Activated naive CD4-positive, alpha-beta T cell (primary cell): ENCODE data around the gene SSU72.
A peak's percentile ranks its signal among the peaks of the same experiment; 100 is the strongest.
"Not testable (repeated sequence)": the region's sequence is repeated elsewhere in the genome, so short reads cannot be mapped to it uniquely, and the experiment has no call there.

Source experiments
- DNase-seq, 4 experiments: peaks; one replicate each; lab custom pipeline; 2025; lab: John Stamatoyannopoulos, UW

SSU72 gene

DNA sequence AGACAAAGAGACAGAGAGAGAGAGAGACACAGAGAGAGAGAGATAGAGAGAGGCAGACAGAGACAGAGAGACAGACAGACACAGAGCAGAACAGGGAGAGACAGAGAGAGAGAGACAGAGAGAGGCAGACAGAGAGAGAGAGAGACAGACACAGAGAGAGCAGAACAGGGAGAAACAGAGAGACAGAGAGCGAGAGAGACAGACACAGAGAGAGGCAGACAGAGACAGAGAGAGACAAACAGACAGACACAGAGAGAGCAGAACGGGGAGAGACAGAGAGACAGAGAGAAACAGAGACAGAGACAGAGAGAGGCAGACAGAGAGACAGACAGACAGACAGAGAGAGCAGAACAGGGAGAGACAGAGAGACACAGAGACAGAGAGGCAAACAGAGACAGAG is 20.7 kb upstream of the SSU72 start:
- not testable (repeated sequence) for DNase-seq

DNA sequence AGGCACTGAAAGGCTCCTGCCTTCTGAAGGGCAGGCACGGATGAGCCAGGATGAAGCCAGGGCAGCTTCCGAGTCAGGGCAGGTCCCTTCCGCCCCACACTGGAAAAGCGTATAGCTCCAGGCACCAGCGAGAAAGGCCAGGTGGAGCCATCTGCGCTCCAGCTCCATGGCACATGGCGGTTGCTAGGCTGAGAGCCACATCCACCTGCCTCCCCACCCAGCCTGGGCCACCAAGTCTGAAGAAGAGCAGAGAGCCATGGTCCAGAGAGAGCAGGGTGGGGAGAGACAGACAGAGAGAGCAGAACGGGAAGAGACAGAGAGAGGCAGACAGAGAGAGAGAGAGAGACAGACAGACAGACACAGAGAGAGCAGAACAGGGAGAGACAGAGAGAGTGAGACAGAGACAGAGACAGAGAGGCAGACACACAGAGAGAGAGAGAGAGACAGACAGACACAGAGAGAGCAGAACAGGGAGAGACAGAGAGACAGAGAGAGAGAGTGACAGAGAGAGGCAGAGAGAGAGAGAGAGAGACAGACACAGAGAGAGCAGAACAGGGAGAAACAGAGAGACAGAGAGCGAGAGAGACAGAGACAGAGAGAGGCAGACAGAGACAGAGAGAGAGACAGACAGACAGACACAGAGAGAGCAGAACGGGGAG is 20.1 kb upstream of the SSU72 start:
- no peak for DNase-seq

DNA sequence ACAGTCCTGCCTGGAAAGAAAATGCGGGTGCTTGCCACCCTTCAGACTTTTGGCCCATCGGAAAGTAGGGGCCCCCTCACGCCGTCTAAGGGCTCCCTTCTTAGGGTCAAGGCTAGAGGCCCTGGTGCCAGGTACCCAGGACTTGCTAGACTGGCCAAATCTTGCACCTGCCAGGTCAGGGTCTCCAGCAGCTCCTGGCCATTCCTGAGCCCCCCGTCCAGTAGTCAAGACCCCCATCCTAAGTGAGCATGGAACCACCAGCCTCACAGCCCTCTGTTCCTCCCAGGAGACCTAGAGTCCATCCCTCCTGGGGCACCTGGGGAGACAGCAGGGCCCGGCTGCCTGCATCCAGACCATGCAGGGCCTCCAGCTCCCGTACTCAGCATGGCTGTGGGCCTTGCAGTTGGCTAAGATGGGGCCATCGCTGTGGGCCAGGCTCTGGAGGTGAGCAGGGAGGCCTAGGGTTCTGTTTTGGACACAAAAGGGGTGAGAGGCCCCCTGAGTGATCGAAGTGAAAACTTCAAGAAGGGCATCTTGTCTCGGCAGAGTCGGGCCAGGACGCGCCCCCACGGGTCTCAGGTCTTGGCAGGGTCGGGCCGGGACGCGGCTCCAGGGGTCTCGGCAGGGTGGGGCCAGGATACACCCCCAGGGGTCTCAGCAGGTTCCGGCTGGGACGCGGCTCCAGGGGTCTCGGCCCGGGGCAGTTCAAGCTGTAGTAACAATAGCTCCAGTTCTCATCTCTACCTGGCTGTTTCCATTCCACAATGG is 19.4 kb upstream of the SSU72 start:
- no peak for DNase-seq

DNA sequence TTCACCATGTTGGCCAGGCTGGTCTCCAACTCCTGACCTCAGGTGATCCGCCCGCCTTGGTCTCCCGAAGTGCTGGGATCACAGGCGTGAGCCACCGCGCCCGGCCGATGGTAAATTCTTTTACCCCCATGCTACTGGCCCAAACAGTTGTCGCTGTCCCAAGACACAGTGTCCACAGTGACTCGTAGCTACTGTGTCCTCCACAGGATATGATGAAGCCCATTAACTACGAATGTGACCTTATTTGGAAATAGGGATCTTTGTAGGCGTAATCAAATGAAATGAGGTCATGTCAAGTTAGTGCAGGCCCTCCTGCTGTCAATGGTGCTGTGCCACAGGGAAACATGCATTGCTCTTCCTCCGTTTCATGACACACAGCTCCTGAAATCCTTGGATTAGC is 16.8 kb upstream of the SSU72 start:
- DNase-seq, result no peak

DNA sequence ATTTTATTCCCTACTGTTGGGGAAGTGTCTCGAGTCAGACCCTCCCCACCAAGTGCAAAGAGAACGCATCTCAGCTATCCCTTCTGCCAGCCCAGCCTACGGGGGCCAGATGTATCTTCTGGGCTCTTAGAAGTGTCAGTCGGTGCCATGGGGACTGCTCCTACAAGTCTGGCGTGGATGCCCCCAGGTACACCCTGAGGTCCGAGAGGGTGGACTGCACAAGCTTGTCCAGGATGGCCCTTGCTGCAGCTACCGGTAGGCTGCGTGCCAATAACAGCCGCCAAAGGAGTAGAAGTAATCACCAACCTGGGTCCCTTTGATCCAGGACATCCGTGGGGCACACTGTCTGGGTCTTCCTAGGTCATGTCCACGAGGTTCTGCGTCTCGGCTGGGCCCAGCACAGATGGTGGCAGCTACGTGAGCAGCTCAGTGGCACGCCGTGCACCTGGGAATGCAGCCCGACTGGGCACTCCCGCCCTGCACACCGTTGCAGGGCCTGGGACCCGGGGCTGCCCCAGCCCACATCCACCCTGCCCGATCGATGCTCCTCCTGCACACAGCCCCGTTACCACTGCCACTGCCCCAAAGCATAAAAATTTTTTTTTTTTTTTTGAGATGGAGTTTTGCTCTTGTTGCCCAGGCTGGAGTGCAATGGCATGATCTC is 8.8 kb upstream of the SSU72 start:
- no peak for DNase-seq

DNA sequence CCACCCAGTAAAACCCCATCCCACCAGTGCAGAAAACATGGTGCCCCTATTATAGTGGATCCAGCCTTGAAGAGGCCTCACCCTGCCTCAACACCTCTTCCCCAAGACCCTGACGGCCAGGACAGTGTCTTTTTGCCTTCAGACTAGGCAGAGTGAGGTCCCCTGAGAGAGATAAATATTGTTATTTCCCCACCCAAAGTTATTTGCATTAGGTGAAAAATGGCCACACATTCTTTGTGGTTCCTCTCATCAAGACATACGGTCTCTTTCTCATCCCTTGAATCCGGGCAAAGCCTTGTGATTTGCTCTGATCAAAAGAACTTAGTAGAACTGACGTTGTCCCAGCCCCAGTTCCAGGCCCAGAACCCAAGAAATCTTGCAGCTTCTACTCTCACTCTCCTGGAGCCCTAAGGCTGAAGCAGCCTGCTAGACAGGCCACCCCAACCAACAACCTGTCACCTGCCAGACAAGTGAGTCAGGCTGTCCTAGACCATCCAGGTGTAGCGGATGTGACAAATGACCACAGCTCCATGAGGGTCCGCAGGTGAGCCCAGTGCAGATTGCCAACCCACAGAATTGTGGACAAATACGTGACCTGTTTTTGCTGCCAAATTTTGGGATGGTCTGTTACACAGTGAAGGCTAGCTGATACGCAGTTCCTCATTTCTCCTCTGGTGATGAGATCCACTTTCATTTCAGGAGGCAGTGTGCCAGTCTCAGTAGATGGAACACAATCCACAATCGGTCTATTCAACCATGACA is 8.1 kb upstream of the SSU72 start:
- no peak for DNase-seq

DNA sequence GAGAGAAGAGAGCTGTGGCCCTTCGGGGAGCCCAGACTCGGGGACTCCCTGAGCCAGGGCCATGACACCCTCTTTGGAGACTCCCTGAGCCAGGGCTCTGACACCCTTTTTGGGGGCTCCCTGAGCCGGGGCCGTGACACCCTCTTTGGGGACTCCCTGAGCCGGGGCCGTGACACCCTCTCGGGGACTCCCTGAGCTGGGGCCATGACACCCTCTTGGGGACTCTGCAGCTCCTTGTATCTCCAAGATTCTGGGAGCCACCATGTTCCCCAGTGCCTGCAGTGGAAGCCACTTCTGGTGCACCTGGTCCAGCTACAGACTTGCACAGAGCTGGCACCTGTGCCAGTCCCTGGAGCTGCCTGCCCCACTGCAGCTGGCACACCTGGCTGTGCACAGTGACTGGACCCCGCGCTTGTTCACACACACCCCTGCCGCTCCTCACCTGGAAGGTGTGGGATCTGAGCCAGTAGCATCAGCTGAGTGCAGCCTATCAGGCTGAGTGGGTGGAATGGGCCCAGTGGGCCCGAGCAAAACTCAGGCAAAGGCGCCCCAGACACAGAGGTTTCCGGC is 3.8 kb upstream of the SSU72 start:
- DNase-seq, result no peak

DNA sequence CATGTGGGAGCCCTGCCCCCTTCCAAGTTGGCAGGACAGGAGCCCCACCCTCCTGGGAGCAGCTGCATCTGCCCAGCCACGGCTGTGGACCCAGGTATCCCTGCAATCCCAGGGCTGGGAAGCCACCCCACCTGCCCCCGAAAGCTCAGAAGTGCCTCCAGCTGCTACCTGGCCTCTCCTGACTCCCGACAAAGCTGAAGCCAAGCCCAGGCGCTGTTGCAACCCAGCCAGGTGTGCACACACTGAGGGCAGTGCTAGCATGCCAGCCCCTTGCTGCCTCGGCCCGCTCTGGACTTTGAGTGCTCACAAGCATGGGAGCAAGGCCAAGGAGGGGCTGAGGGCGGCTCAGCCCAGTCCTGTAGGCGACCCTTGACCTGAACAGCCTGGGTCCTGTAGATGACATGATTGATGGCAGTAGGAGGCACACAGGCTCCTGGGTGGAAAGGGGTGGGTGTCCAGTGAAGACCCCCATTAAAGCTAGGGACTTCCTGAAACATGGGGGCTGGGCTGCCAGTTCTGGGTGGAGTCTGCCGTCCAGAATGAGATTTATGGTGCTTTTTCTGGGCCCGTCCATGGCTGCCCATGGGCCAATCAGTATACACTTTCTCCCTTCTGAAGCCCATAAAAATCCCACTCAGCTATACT is 2.8 kb upstream of the SSU72 start:
- DNase-seq, result no peak

DNA sequence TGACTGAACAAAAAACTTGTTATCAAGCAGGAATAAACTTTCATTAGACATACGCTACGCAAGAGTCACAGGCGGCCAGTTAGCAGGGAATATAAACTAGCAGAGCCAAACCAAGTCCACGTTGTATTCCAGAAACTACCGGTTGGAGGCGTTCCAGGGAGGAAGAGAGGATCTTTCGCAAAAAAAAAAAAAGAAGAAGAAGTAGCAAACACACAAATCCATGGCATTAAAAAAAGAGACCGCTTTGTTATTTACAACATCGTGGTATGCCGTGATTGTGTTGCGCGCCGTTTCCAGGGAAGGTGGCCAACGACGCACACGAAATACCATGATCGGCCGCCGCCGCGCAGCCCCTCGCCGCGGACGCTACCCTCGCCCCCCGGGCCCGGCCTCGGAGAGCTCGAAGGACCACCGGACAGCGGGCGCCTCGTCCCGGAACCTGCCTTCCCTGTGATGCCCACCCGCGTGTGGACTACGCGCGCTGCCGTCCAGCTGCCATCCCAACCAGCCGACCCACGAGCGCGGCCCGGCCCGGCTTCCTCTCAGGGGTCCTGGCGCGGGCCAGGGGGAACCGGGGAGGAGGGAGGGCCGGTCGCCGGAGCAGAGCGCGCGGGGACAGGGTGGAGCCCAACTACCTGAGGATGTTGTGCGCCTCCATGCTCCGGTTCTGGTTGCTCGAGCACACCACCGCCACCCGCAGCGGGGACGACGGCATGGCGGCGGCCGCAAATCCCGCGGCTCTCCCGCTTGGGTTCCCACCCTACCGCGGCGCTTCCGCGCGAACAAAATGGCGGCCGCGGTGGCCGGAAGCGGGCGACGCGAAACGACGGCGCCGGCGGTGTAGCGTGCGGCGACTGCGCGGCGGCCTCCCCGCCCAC is 581 bp downstream of the SSU72 start:
- DNase-seq, result peak; percentile 49 to 78 (median 58)

DNA sequence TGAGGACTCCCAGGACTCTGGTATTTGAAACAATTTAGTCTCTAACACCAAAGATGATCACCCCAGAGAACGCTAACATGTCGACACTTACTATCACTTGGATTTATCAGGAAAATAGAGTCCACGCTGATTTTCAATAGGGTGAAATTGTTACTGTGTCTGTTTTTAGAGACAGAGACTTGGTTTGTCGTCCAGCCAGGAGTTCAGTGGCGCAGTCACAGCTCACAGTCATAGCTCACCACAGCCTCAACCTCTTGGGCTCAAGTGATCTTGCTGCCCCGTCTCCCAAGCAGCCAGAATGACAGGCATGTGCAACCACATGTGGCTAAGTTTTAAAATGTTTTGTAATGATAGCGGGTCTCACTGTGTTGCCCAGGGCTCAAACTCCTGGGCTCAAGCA is 5.3 kb downstream of the SSU72 start:
- no peak for DNase-seq

DNA sequence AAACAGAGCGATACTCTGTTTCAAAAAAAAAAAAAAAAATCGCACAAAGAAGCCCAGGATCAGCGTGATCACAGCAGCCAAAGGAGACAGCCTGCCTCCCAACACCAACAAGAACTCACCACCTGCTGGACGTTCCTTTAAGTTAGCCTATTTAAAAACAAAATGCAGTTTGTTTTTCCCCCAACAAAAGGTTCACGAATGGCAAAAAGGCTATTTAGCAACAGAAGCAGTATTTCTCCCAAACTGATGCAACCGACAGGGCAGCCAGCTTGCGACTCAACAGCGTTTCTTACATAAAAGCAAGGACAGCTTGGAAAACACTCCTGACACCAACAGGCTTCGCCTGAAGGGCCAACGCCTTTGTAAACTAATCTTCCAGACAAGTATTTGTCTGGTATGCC is 6.8 kb downstream of the SSU72 start:
- no peak for DNase-seq

DNA sequence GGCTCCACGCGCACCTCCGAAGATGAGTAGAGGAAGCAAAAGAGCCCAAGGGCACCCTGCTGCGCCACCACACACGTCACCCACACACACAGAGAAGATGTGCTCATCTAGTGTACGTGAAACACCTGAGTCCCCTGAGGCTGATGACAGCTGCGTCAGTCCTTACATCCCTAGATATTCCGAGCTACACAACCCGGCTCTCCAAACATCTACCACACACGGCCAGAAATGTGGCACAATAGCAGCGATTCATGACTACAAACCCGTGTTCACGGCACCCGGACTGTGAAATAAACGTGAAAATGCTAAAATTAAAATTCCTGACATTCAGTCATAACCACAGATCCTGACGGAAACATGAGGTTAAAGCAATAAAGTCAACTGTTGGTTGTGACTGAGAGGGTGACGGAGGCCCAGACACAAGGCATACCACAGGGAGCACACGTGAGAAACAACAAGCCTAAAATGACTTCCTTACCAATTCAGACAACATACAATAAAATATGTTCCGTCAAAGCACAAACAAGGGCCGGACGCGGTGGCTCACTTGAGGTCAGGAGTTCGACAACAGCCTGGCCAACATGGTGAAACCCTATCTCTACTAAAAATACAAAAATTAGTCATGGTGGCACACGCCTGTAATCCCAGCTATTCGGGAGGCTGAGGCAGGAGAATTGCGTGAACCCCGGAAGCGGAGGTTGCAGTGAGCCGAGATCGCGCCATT is 7.3 kb downstream of the SSU72 start:
- no peak for DNase-seq

DNA sequence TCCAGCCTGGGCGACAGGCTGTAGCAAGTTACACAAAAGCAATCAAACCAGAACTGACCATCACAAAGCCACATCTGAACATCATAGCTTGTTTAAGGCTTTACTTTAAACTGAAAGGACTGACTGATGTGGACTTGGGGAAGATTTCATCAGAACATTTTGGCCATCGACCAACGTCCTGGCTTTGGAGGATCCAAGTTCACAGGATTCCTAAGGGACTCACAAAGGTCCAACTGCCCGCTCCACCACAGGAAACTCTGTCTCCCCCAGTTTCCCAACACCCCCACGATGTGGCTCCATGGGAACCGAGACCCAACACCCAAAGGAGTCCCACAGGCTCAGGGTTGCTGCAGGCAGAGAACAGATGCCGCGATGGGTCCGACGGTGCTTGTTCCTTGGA is 9.3 kb downstream of the SSU72 start:
- no peak for DNase-seq

DNA sequence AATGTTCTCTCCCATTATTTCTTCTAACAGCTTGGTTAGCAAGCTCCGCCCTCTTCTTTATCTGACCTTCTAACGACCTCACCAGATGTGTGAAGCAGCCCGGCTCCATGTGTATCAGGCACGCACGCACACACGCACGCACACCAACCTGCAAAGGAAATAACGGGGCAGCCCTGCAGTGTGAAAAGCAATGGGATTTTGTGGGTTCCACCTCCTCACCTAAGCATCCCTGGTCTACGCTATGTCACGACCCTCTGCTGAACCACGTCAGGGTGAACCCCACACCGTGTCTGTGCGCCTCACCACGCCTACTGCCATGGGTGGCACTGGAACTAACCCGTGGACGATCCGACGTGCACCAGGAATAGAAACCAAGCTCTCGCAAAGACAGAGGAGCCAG is 10.4 kb downstream of the SSU72 start:
- DNase-seq, result no peak

DNA sequence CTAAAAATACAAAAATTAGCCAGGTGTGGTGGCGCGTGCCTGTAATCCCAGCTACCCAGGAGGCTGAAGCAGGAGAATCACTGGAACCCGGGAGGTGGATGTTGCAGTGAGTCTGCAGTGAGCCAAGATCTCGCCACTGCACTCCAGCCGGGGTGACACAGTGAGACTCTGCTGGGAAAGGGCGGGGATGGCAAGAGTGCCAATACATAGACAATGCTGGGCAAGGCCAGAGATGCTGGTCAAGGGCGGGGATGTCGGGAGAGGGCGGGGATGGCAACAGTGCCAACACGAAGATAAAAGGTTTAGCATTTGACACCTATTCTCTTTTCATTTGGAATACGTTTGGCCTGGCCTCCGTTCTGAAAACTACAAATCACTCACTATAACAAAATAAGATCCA is 11.0 kb downstream of the SSU72 start:
- no peak for DNase-seq

DNA sequence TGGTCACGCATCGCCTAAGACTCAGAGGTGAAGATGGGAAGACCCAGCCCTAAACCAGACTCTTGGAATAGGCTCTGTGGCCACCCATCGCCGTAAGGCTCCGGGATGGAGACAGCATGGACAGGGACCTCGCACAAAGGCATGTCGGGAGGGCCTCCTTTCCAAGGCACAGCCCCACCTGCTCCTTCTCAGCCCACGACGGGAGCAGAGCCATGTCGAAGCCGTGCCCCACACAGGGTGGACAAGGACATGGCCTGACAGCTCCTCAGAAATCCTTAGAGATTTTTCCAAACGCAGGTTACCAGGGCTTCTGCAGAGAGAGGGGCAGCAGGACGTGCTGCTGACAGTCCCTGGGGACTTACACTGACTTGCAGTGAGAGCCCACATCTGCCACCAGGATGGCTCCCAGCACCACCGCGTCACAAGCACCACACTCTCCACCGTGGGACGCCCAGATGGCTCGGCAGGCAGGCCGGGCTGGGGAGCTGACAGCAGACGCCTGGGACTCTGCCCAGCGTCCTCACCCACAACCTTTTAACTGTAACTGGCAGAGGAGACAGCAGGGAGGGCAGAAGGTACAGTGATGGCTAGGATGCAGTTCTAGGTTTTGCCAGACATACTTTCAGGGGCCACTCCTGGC is 12.0 kb downstream of the SSU72 start:
- DNase-seq, result no peak

DNA sequence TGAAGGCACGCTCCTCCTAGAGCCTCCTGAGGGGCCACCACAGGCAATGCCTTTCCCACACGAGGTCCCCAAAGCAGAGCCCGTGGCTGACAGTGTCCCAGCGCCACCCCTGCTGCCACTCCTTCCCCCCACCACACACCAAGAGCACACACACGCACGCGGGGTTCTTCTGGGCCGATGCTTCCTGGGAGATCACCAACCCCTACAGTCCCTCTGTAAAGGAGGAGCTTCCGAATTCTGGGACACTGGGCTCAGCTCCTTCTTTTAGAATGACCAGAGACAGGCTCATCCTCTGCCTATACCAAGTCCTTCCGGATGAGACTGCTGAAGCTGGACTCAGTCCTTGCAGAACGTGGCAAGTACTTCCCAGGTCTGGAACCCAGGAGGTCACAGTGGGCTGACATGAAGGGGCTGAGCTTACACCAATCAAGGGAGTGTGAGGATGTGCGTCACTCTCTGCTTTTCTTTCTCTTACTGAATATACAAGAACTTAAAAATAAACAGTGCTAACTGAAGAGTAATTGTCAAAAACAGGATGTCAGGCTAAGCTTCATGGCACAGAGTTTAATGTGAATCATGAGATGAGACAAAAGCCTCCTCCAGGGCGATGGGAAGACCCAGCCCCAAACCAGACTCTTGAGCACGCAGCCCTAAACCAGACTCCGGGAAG is 12.7 kb downstream of the SSU72 start:
- no peak for DNase-seq

DNA sequence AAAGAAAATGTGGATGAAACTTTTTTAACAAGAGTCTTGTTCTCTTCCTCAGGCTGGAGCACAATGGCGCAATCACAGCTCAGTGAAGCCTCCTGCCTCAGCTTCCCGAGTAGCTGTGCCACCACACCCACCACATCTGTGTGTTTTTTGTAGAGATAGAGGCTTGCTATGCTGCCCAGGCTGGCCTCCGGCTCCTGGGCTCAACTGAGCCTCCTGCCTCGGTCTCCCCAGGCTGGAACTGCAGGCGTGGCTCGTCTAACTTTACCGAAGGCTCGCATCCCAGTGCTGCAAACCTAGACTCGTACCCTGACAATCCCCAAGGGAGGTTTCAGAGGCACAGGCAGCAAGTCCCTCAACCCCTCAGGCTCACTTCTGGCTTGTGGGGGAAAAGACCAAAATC is 14.5 kb downstream of the SSU72 start:
- no peak for DNase-seq

DNA sequence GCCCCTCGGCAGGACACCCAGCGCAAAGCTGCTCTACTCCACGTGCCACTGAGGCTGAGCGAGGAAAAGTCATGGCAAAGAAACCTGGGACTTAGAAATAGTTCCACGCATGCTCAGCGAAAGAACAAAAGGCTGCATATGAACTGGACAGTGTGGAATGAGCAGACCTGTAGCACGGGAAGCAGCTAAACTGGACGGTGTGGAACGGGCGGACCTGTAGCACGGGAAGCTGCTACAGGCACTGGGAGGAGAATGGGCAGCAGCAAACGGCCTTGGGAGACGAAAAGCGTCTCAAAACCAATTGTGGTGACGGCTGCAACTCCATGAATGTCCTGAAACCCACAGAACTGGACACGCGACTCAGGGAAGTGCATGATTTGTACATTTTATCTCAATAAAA is 15.6 kb downstream of the SSU72 start:
- no peak for DNase-seq
